Smooth muscle cell of the pulmonary artery (primary cell): ENCODE data around the gene TAX1BP3. TPM values are rescaled to one million over a fixed set of nuclear protein-coding genes. Genes with fewer than 3 reads are reported as not detected.

ENCODE experiments used
- total RNA-seq: library from RNA; depleted of rRNA; stranded (reverse); fragments of >200 nt; gene quantifications from 2 replicates; pipeline ENCODE4 v1.2.3, GENCODE V29; 2014

TAX1BP3 gene
- 159 and 217 TPM in 2 replicates for total RNA-seq

GRCh38 chr17:3668279-3669084 is at the start of gene TAX1BP3, which contains the start of gene EMC6:
Gene TAX1BP3 (minus strand): TSS chr17:3668578. CDS start chr17:3668526, 52 bp downstream.
Gene EMC6 (plus strand): TSS chr17:3668812. CDS start chr17:3669147, 335 bp downstream.

GRCh38 chr17:3695723-3696411 is 27.5 kb upstream of the TAX1BP3 start, which contains the start of gene P2RX5:
Gene P2RX5 (minus strand): TSS chr17:3696155. CDS start chr17:3696005, 150 bp downstream.

GRCh38 chr17:3636154-3636907 is 32.0 kb downstream of the TAX1BP3 start, which contains the start of the genes CTNS and SHPK:
Gene CTNS (plus strand): TSS chr17:3636760. CDS start chr17:3640207, 3,447 bp downstream.
Gene SHPK (minus strand): TSS chr17:3636250. CDS start chr17:3636219, 31 bp downstream.

Other genes with a start within 250 kb of the TAX1BP3 start
- gene OR1E2, start 234.7 kb downstream of the TAX1BP3 start, total RNA-seq = 0.07 TPM in 1 of 2 replicates, not detected in the other
- gene SPATA22, start 196.8 kb downstream of the TAX1BP3 start, total RNA-seq = 0.13 and 0.26 TPM in 2 replicates
- gene ASPA, start 192.6 kb downstream of the TAX1BP3 start, total RNA-seq = 0.07 and 1.2 TPM in 2 replicates
- gene TRPV3, start 110.8 kb downstream of the TAX1BP3 start, total RNA-seq = 1.4 and 2.3 TPM in 2 replicates
- gene TRPV1, start 59.2 kb downstream of the TAX1BP3 start, total RNA-seq = 2.0 and 2.8 TPM in 2 replicates
- gene SHPK, start 32.3 kb downstream of the TAX1BP3 start, total RNA-seq = 8.4 and 10.2 TPM in 2 replicates
- 24.6 and 31.3 TPM in 2 replicates for gene CTNS, start 31.8 kb downstream of the TAX1BP3 start, total RNA-seq
- 10.2 and 11.0 TPM in 2 replicates for gene EMC6, start 234 bp upstream of the TAX1BP3 start, total RNA-seq
- gene P2RX5, start 27.6 kb upstream of the TAX1BP3 start, total RNA-seq = 0.85 and 7.1 TPM in 2 replicates
- 1.1 and 1.9 TPM in 2 replicates for gene HASPIN, start 55.3 kb upstream of the TAX1BP3 start, total RNA-seq
- 10.4 and 12.4 TPM in 2 replicates for gene ITGAE, start 132.6 kb upstream of the TAX1BP3 start, total RNA-seq
- 17.4 and 20.1 TPM in 2 replicates for gene NCBP3, start 177.7 kb upstream of the TAX1BP3 start, total RNA-seq
- 6.6 and 11.2 TPM in 2 replicates for gene CAMKK1, start 224.5 kb upstream of the TAX1BP3 start, total RNA-seq
- 0.30 and 0.65 TPM in 2 replicates for gene P2RX1, start 247.9 kb upstream of the TAX1BP3 start, total RNA-seq